ENCODE measurements around the gene CCDC82.

DNA sequence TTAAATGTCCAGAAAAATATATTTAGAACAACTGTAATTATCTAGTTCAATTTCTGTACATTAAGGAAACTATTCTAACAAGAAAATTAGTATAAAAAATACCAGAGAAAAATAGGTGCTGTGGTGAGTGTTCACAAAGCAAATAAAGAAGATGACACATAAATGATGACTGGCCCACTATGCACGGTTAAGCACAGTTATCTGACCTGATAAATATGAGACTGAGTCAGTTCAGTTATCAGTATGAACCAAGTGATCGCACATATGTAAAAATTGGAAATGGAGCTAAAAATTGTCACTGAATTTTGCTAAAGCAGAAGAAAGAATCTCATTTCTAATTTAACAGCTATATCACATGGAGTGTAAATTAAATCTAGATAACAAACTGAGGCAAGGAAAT lies 27.9 kb downstream of the CCDC82 start:
- TF ChIP-seq POLR2A (IDR thresholded peaks at IDR 0.05): no peak
- TF ChIP-seq, protein P1, sequence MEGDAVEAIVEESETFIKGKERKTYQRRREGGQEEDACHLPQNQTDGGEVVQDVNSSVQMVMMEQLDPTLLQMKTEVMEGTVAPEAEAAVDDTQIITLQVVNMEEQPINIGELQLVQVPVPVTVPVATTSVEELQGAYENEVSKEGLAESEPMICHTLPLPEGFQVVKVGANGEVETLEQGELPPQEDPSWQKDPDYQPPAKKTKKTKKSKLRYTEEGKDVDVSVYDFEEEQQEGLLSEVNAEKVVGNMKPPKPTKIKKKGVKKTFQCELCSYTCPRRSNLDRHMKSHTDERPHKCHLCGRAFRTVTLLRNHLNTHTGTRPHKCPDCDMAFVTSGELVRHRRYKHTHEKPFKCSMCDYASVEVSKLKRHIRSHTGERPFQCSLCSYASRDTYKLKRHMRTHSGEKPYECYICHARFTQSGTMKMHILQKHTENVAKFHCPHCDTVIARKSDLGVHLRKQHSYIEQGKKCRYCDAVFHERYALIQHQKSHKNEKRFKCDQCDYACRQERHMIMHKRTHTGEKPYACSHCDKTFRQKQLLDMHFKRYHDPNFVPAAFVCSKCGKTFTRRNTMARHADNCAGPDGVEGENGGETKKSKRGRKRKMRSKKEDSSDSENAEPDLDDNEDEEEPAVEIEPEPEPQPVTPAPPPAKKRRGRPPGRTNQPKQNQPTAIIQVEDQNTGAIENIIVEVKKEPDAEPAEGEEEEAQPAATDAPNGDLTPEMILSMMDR (IDR thresholded peaks at IDR 0.05): no peak
